ENCODE measurements around the gene GKN2. TPM values are rescaled to one million over a fixed set of nuclear protein-coding genes. Genes with fewer than 3 reads are reported as not detected.

GKN2 gene
- total RNA-seq, 1 experiment from 2014 or later = not detected

- ChIA-PET CTCF (no interaction called here), POLR2A (no interaction called here)
- peak; percentile 49 for ATAC-seq
- no peaks in the 10 kb centered on the region for H3K36me3 ChIP-seq (ENCODE audit: control insufficient read depth, insufficient read depth, low read length)
- peaks cover 4% of the 10 kb centered on the region; the same call in 1 of the 2 replicates for H3K4me1 ChIP-seq (ENCODE audit: control insufficient read depth, insufficient read depth, low read length)
- no peak overlapping the region for H3K27ac ChIP-seq (ENCODE audit: low read length)
- H3K27me3 ChIP-seq (ENCODE audit: control insufficient read depth, insufficient read depth, low read length) = no peaks in the 10 kb centered on the region
- no peak for TF ChIP-seq REST (IDR thresholded peaks at IDR 0.05; ENCODE audit: insufficient read depth in 1 of 2, low read depth in 2 of 2, low read length in 1 of 2)
- TF ChIP-seq CTCF (IDR thresholded peaks at IDR 0.05) = no peak
- TF ChIP-seq TCF7L2 (IDR thresholded peaks at IDR 0.05; ENCODE audit: low read depth, low read length) = no peak
- TF ChIP-seq POLR2AphosphoS5 (IDR thresholded peaks at IDR 0.05; ENCODE audit: low read depth, low read length) = no peak
- TF ChIP-seq SIN3A (IDR thresholded peaks at IDR 0.05; ENCODE audit: borderline replicate concordance, insufficient read depth, low read depth, low read length) = no peak
- intact Hi-C loops (cut with micrococcal nuclease; ENCODE audit: unreplicated experiment) (no loop called here), in situ Hi-C loops (cut with HindIII; ENCODE audit: low pct_unique_long_range_greater_than_20kb, low sequenced_read_pairs) (no loop called here)
- no peak overlapping the region for H3K4me3 ChIP-seq (ENCODE audit: low read depth in 2 of 2, low read length in 2 of 2)
- no peaks in the 10 kb centered on the region for H3K9me3 ChIP-seq (ENCODE audit: control insufficient read depth, insufficient read depth, low read depth, low read length)
- no TSS peak for BruUV-seq (replicated peaks)
- no peak for DNase-seq (ENCODE audit: low read depth, low spot score)
Observed at GRCh38 chr2:68936889-68937288, 15.8 kb downstream of the GKN2 start.

- H3K27ac ChIP-seq (ENCODE audit: low read length) = no peak overlapping the region
- ATAC-seq (peak; percentile 78), DNase-seq (ENCODE audit: low read depth, low spot score) (no peak)
- in situ Hi-C loops (cut with HindIII; ENCODE audit: low pct_unique_long_range_greater_than_20kb, low sequenced_read_pairs) = no loop called here
- no peaks in the 10 kb centered on the region for H3K27me3 ChIP-seq (ENCODE audit: control insufficient read depth, insufficient read depth, low read length)
- no peak for TF ChIP-seq REST (IDR thresholded peaks at IDR 0.05; ENCODE audit: insufficient read depth in 1 of 2, low read depth in 2 of 2, low read length in 1 of 2)
- no peak for TF ChIP-seq SIN3A (IDR thresholded peaks at IDR 0.05; ENCODE audit: borderline replicate concordance, insufficient read depth, low read depth, low read length)
- TF ChIP-seq TCF7L2 (IDR thresholded peaks at IDR 0.05; ENCODE audit: low read depth, low read length) = no peak
- TF ChIP-seq CTCF (IDR thresholded peaks at IDR 0.05) = no peak
- no peak for TF ChIP-seq POLR2AphosphoS5 (IDR thresholded peaks at IDR 0.05; ENCODE audit: low read depth, low read length)
- POLR2A ChIA-PET = no interaction called here
- BruUV-seq (replicated peaks) = no TSS peak
- H3K4me3 ChIP-seq (ENCODE audit: low read depth in 2 of 2, low read length in 2 of 2) = no peak overlapping the region
- no peaks in the 10 kb centered on the region for H3K36me3 ChIP-seq (ENCODE audit: control insufficient read depth, insufficient read depth, low read length)
- CTCF ChIA-PET = no interaction called here
- peaks cover 4% of the 10 kb centered on the region; the same call in 1 of the 2 replicates for H3K4me1 ChIP-seq (ENCODE audit: control insufficient read depth, insufficient read depth, low read length)
- intact Hi-C loops (cut with micrococcal nuclease; ENCODE audit: unreplicated experiment) = no loop called here
- H3K9me3 ChIP-seq (ENCODE audit: control insufficient read depth, insufficient read depth, low read depth, low read length) = no peaks in the 10 kb centered on the region
Observed at GRCh38 chr2:68936427-68936826, 16.3 kb downstream of the GKN2 start.
